ENCODE measurements around the gene CRY1.

GRCh38 chr12:106984588-106985137, 108.7 kb downstream of the CRY1 start:
- TF ChIP-seq, protein P1, sequence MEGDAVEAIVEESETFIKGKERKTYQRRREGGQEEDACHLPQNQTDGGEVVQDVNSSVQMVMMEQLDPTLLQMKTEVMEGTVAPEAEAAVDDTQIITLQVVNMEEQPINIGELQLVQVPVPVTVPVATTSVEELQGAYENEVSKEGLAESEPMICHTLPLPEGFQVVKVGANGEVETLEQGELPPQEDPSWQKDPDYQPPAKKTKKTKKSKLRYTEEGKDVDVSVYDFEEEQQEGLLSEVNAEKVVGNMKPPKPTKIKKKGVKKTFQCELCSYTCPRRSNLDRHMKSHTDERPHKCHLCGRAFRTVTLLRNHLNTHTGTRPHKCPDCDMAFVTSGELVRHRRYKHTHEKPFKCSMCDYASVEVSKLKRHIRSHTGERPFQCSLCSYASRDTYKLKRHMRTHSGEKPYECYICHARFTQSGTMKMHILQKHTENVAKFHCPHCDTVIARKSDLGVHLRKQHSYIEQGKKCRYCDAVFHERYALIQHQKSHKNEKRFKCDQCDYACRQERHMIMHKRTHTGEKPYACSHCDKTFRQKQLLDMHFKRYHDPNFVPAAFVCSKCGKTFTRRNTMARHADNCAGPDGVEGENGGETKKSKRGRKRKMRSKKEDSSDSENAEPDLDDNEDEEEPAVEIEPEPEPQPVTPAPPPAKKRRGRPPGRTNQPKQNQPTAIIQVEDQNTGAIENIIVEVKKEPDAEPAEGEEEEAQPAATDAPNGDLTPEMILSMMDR (conservative IDR thresholded peaks at IDR 0.05; ENCODE audit: low read length): no peak
- no peak for TF ChIP-seq EZH2phosphoT487 (IDR thresholded peaks at IDR 0.05; ENCODE audit: borderline replicate concordance)
